GM18867 (cell line): ENCODE data around the gene TRIB2.
A peak's percentile ranks its signal among the peaks of the same experiment; 100 is the strongest.

Experiments
- ATAC-seq: cut with Tn5 transposase; IDR thresholded peaks from one replicate; pipeline ENCODE4 v1.9.1; 2021; ENCODE audit warnings: mild to moderate bottlenecking, moderate library complexity; ENCODE audit not compliant: unreplicated experiment

Gene TRIB2

DNA sequence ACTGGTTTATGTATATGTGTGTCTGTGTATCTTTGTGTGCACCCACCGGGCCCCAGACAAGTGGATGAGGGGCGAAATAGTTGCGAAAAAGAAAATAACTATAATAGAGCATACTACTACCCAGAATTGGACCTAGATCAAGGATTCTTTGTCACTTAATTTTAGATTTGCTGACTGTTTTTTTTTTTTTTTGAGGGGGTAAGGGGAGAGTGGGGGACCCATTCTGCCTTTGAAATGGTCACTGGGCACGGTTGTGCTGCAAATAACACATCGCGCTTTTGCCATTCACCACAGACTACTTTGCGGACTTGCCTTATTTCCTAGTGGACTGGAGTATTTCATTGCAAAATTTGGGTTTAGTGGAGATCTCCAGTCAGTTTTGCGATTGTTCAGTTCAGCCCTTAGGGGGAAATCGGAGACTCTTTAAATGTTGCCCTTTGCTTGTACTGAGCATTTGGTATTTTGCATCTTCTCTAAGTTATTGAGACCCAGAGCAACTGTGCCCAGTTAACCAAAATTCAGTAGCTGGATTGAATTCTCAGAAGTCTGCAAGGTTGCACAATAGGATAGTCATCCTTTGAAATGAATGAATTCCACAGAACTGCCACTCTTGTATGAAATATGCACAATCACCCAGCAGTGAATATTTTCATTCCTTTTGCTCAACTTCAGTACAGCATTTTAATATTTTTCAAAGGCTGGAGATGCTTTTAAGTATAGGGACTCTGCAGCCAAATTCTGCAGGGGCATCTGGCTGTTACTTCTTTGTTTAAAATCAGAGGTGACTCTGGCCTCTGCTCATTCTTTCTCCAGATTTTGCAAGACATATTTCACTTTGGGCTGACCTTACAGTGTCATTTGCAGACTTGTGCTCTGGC, 2.9 kb downstream of the TRIB2 start:
- ATAC-seq = no peak

DNA sequence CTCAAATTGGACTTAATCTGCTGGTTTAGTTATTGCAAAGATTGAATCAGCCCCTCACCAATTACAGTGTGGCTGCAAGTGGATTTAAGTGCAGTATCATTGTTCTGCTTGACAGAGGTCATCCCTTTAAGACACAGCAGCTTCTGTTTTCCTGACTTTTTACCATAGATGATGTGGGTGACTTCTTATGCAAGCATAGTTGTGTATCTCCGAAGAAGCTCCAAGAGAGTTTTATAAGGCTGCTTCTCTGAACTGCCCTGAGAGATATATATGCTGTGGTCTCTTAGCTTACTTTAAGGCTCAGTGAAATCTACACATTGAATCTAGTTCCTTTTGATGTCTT, 3.5 kb downstream of the TRIB2 start:
- ATAC-seq = no peak

DNA sequence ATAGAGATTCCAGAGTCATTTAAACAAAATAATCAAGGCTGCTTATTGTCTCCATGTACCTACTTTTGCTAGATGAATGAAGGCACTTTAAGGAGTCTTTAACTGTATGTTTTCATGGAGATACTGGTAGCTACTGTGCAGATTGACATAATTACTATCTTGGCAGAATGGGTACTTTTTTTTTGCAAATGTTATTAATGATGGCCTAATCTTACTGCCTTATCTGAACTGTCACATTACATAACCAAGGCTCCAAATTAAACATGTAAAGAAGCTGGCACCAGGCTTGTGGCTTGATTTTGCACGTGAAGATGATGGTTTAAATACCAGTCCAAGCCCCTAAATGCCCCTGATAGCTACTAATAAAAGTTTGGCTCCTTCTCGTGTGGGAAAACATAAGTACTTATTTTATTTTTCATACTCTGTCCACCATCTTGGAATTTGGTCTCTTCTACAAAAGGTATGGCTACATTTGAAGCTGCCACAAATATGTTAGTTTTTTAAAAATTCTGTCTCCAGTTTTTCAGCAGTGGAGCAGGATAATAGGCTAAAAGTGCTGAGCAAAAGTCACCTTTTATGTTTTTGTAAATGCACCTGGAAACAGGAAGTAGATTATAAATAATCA, 4.1 kb downstream of the TRIB2 start:
- no peak for ATAC-seq

DNA sequence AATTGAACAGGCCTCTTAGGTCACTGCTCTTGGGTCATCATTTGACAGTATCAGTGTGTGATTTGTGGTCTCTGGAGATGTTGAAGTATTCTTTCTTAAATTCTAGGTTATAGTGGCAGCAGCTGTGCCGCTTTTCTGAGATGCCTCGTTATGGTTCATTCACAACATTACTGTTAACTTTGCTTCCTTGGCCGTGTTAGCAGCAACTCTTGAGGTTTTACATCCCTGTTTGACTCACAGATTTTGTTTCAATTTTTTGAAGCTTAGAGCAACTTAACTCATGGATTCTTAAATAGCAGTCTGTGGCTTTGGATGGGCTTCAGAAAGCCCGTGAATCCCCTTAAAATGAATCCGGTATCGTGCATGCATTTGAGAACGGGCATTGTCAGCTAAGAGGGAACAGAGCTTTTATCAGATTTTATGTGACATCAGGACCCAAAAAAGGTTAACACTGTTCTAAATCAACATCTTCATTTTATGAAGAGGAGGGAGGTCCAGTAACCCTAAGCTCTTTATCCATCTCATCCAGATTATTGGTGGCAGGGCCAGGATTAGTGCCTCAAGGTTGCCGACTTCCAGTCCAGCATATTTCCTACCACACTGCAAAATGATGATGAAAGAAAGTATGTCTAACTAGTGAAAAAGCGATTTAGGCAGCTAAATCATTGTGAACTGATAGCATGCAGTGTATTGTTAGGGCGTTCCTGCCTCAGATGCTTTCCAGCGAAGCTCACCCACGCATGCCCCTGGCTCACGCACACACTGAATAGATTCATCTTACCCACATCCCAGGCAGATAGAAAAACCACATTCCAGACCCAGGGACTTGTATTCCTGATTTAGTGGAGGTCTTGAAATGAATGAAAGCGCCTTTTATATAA, 5.1 kb downstream of the TRIB2 start:
- ATAC-seq = no peak

DNA sequence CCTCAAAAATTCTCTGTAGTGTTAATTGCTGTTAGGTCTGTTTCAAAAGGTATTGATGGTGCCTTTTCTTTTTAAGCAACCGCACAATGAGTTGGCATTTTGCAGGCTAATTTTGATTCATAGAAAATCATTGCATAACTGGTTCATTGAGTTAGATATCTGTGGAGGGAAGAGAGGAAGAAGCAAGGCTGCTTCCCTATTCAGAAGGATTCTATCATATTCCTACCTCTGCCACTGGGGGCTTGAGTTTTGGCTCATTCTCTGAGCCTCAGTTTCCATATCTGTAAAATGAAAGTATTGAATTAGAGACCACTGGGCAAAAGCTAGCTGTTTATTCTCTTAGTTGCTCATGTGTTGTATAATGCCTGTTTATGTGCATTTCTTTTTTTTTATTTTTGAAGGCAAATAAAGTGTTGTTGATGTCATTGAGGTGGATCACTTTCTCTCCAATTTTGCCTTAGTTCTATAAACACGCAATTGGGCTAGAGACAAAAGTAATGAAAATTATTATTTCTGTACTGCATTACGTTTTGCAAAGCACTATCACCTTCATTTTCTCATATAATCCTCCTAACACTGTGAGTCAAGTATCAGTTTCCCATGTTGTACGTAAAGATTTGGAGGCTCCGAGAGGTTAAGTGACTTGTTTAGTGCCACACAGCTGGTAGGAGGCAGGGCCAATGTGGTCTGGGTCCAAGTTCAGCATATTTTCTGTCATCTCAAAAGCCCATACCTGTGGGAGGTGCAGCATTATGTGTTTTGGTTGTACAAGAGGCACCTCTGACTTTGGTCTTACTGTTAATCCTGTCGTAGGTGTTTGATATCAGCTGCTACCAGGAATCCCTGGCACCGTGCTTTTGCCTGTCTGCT, 5.9 kb downstream of the TRIB2 start:
- no peak for ATAC-seq

DNA sequence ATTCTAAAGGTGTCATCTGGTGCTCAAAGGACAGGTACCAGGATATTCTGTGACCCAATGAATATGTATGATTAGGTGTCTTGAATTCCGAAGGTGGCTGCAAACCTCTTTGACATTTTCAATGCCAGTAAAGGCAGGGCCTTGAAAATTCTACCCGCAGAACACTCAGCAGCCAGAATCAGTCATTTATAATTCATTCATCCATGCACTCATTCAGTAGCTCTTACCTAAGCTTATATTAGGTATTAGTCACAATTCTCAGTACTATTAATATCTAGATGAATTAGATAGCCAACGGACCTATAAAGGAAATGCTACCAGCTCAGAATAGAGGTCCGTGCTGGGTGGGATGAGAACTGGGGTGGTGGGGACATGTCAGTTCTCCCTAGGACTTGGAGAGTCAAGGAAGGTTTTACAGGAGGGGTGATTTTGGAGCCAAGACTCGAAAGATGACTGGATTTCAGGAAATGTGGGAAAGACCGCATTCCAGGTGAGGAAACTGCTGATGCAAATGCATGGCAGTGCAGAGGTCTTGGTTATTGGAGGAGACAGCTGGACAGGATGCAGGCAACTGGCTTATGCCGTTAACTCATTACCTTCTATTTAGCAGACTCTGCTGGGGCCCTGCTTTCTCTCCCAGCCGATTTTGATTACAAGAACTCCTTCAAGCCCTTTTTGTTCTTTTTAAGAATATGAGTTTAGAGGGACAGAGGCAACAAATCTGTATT, 7.2 kb downstream of the TRIB2 start:
- ATAC-seq = no peak

DNA sequence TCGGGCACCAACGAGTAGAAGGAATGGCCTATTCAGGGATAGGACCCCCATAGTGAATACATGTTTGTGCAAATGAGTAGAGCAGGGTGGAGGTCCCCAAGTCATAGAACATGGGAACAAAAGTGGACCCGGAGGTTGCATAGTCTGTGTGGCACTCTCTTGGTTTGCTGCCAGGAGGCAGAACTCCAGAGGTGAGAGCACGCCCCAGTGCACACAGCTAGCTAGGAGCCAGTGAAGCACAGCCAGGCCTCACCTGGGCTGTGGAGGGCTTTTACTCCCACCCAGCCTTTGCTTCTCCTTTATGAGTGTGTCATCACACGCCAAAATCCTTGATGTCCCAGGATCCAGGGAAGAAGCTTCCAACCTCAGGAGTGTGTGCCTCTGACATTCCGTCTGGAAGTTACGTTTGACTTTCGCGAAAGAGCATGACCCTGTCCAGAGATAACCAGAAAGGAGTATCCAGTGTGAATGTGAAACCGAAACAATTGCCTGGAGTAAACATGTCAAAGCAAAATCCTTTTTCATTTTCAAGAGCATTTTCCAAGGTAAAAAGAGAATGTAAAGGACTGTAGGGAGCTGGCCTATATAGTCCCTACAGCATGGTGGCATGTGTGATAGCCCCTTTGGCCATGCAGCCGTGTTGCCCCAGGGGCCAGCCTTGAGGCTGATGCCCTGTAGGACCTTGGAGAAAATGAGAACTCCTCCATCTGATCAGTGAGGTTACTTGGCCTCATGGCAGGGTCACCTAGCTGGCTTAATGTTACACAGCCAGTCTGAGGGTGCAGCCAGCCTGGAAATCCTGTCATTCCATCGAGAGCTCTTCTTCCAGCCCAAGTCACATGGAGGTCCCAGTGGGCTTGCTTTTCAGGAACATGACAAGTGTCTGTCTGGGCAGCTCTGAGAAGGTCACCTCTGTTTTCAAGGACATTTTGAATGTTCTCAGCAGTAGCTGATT, 8.8 kb downstream of the TRIB2 start:
- ATAC-seq = no peak

DNA sequence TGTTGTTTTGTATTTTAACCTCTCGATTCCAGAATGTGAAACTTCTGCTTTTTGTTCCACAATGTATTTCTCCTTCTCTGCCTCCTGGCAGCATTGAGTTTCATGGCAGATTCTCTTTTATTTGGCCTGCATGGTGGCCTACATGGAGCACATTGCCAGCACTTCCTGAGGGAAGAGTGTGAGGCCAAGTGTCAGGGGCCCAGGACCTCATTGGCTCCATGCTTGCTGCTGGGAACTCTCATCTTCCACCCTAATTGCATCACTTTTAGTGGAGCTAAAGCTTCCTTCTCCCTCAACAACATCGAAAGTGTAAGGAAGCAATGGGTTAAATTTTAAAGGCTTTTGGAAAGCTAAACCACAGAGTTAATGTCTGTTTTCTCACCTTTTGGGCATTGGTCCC, 9.5 kb downstream of the TRIB2 start:
- no peak for ATAC-seq

DNA sequence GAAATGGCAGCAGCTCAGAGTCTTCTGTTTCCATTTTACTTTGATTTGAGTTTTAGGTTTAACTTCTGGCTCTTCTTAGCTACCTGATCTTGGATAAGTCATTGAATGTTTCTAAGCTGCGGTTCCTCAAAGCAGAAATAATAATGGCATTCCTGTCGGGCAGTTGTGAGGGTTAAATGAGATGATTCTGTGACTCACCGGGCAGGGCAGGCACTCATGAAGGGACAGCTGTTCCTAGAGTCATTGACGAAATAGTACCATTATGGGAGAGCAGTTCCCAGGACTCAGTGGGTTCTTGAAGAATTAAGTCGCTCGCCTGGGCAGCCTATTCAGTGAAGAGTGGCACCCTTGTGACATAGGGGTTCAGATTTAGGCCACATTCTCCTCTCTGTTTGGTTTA, 10.3 kb downstream of the TRIB2 start:
- ATAC-seq = no peak

DNA sequence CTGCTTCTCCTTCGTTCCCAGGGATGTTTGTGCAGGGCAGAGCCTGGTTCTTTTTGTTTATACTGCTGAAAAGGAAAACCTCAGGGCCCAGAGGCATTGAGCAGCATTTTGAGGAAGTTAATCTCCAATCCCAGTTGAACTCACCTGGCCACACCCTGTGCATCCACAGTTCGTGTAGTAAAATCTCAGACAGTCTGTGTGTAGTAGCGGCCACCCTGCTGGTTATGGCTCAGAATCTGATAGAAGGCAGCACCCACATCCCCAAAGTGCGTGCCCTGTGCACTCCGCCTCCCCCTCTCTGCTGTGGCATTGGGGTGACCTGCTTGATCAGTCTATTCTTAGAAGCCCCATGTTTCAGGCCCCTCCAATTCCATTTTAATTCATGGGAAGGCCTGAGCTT, 10.9 kb downstream of the TRIB2 start:
- ATAC-seq = no peak

DNA sequence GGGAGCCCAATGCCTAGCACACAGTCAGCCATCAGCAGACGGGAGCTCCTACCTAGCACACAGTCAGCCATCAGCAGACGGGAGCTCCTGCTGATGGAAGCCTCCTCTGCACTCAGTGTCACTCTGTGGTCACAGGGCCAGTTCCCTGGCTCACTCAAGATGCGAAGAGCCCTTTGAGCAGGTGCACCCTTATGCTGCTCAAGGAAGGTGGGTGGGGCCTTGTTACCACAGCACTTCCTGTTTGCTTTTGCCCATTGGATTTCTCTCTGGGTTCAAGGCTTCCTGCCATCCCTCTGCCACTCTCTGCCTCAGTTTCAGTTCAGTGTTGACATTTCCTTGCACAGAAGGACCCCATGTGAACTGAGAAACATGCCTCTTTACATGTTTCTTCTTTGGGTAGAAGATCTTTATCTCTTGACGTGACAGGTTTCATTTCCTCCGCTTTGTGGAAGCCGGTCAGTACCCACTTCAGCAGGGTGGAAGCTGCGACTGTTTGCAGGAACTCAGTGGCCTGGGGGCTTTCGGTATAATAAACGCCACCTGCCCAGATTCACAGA, 11.6 kb downstream of the TRIB2 start:
- peak; percentile 89 for ATAC-seq

DNA sequence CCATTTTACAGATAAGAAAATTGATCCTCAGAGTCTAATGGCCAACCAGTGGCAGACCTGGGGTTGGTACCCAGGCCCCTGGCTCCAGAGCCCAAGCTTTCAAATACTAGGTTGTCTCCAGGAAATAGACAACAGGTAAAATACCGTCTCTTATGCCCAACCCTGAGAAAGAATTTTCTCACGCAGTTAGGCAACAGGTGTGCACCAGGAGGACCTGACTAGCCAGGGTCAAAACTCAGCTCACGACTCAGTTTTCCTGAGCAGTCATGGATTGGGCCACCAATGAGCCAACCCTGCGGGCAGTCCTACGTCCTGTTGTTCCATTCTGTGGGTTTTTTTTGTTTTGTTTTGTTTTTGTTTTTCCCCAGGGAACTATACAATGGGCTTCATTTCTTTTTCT, 13.5 kb downstream of the TRIB2 start:
- ATAC-seq = no peak

DNA sequence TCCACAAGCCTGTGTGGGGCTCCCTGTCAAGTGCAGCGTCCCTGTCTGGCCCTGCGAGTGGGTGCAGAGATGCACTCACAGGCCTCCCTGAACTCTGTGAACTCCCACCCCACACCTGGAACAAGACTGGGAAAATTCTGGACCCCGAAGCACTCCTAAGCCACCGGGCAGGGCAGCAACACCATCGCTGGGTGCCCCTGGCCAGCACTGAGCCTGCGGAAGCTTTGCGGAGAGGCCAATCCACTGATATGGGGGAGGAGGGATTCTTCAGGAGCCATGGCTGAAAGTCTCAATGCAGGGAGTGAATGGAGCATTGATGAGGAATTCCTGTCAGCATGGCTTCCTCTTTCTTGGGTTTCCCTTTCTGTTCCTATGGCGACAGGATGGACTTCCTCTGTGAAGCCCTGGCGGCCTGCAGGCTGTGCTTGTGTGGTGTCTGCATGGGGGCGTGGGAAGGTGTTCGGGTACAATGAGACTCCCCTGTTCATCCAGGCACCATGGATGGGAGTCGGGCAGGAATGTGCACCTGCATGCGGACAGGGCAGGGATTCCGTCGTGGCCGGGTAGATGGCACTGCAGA, 15.1 kb downstream of the TRIB2 start:
- ATAC-seq = no peak

DNA sequence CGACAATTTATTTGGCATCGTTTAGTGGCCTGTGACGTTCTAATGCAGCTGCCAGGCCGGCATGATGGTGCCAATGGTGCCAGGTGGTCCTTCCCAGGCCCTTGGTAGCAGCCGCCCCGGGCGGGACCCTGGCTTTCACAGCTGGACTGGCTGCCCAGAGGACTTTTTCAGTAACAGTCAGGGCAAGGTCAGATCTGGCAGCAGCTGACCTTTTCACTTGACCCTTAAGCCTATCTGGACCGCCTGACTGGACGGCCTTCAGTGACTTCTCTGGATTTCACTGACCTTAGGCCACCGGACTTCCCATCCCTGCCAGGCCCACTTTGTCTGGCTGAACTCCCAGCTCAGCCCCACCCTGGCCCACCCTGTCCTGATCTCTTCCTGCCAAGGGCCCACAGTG, 15.9 kb downstream of the TRIB2 start:
- ATAC-seq = no peak

DNA sequence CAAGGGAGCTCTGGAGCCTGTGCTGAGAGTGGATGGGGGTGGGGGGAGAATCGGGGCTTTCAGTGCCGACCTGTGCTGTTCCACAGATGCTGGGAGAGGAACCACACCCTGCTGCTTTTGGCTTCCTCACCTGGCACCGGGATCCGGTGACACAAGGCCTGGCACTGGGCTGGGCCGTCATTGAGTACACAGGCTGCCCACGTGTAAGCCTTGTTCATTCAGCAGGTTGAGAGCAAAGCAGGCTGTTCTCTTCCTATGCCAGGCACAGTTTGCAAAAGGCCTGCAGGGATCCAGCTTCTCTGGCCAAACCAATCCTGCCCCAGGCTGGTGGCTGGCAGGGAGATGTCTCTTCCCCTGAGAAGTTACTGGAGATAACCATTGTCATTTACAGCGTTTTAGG, 17.1 kb downstream of the TRIB2 start:
- no peak for ATAC-seq

DNA sequence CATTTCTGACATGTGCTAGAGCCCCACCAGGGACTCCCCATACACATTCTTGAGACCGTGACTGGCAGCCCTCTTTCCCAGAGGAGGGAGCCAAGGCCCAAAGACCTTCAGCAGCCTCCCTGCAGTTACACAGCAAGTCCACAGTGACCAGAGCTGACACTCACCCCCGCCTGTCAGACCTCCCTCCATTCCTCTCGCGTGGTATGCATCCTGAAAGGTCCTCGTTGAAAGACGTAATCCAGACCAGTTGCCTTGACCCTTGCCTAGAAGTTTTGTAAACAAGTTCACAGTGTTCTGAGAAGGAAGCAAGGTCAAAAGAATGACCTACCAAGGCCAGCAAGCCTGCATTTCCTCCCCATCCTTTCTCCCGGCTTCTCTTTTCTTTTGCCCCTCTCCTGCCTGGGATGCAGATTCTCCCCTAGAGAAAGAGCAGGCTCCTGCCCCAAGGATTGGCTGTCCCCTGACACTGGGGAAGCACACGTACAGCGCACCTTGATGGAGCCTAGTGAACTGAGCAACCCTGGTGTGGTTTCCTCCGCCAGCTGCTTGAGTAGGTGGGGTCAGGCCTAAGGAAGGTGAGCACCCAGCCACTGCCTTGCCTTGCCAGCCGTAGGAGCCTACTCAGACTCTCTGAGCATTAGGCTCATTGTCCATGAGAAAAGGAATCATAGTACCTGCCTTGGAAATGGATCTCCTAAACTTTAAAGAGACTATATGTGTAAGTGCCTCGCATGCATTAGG, 18.3 kb downstream of the TRIB2 start:
- no peak for ATAC-seq

DNA sequence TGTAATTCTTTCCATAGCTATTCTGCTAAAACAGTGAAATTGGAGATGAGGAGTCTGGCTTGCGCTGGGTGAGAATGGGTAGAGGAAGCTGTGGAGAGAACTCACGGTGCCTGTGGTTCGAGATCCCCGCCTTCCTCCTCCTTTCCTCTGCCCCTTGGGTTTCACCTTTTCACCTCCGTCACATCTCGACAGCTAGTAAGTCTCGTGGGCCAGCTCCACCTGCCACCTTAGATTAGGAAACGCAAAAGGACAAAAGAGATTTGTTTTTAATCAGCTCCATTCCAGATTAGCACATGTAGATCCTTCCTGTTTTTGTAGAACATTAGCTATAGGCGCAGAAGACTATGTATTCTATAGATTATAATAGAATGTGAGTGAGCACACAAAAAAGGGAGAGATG, 20.6 kb downstream of the TRIB2 start:
- no peak for ATAC-seq
